A673 (cell line): ENCODE results near the gene MXRA7.

ENCODE experiments used
- EZH2 ChIP-seq: fragments of 200-600 bp; sonication (generic); IDR thresholded peaks from 2 replicates; pipeline ENCODE4 v1.6.1; 2017; ENCODE audit warnings: borderline replicate concordance, low read depth, mild to moderate bottlenecking, mixed read lengths, antibody characterized with exemption, low read length; ENCODE audit not compliant: poor library complexity, severe bottlenecking
- TF ChIP-seq, protein P1 (sequence below): fragments of 300-800, 200-600 bp; sonication (generic); conservative IDR thresholded peaks from 2 replicates; pipeline ENCODE4 v1.5.1; 2017; ENCODE audit warnings: low read depth, mild to moderate bottlenecking, antibody characterized with exemption, low read length, moderate library complexity, mixed read lengths

DNA sequence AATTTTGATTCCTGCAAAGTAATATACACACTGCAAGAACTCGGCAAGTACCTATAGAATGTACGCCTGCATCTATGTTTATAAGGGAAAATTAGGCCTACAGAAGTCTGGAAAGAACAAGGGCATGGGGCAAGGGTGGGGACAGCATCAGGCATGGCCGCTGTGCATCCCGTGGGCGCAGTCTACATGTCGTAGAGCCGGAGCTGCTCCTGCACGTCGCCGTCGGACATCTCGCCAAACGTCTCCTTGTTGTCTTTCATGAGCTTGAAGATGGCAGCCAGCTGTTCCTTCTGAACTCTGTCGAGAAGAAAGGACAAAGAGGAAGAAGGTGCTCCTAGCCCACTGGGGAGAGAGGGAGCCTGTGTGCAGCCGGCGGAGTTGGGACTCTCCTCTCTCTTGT is 33.4 kb downstream of the MXRA7 start:
- TF ChIP-seq, protein P1, sequence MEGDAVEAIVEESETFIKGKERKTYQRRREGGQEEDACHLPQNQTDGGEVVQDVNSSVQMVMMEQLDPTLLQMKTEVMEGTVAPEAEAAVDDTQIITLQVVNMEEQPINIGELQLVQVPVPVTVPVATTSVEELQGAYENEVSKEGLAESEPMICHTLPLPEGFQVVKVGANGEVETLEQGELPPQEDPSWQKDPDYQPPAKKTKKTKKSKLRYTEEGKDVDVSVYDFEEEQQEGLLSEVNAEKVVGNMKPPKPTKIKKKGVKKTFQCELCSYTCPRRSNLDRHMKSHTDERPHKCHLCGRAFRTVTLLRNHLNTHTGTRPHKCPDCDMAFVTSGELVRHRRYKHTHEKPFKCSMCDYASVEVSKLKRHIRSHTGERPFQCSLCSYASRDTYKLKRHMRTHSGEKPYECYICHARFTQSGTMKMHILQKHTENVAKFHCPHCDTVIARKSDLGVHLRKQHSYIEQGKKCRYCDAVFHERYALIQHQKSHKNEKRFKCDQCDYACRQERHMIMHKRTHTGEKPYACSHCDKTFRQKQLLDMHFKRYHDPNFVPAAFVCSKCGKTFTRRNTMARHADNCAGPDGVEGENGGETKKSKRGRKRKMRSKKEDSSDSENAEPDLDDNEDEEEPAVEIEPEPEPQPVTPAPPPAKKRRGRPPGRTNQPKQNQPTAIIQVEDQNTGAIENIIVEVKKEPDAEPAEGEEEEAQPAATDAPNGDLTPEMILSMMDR: no peak
- TF ChIP-seq EZH2: no peak
